ENCODE measurements around the gene DCAF8. TPM values are rescaled to one million over a fixed set of nuclear protein-coding genes. Genes with fewer than 3 reads are reported as not detected.

DCAF8 gene
- total and polyA plus RNA-seq, 12 donors = 64.3 to 162 (median 132) TPM

- 80 to 88% (median 84%) methylated on average over 2 of the region's 2 CpGs for WGBS, 4 donors
- intact Hi-C loops (cut with DNase I) = no loop called here
- TF ChIP-seq POLR2A (IDR thresholded peaks at IDR 0.05) (no peak), CTCF (IDR thresholded peaks at IDR 0.05) (no peak)
- H3K27ac ChIP-seq = peak overlapping the region in 1 of 5 donors; percentile 61
- DNase-seq = no peak
- H3K4me3 ChIP-seq = no peak overlapping the region
- H3K4me1 ChIP-seq (replicated peaks in 1 of 2) = peaks cover 0 to 13% of the 10 kb centered on the region in 2 donors
- no peaks in the 10 kb centered on the region for H3K27me3 ChIP-seq
- H3K9me3 ChIP-seq (replicated peaks in 1 of 3) = no peaks in the 10 kb centered on the region
- peaks cover 0 to 95% of the 10 kb centered on the region in 2 donors for H3K36me3 ChIP-seq (replicated peaks in 1 of 2)
These were observed 42.0 kb downstream of the DCAF8 start for GRCh38 chr1:160220301-160220700.

GRCh38 chr1:160219062-160219929, 43.1 kb downstream of the DCAF8 start:
- TF ChIP-seq CTCF (IDR thresholded peaks at IDR 0.05) (peak; percentile 16 to 74 (median 60)), POLR2A (IDR thresholded peaks at IDR 0.05) (no peak)
- no peak overlapping the region for H3K4me3 ChIP-seq
- intact Hi-C loops (cut with DNase I) = loop anchor here in 1 of 2 donors (2.0 kb wide), 1 partner anchor 24 kb away; no protein-coding TSS in a partner anchor
- peaks cover 0 to 95% of the 10 kb centered on the region in 2 donors for H3K36me3 ChIP-seq (replicated peaks in 1 of 2)
- no peaks in the 10 kb centered on the region for H3K9me3 ChIP-seq (replicated peaks in 1 of 3)
- H3K27ac ChIP-seq = peak overlapping the region in 3 of 5 donors; percentile 41 to 70 (median 61)
- WGBS, 4 donors = 37 to 49% (median 45%) methylated on average over 4 of the region's 4 CpGs
- H3K4me1 ChIP-seq (replicated peaks in 1 of 2) = peaks cover 0 to 13% of the 10 kb centered on the region in 2 donors
- peak; percentile 56 to 80 (median 67) for DNase-seq
- H3K27me3 ChIP-seq = no peaks in the 10 kb centered on the region

- peaks cover 0 to 13% of the 10 kb centered on the region in 2 donors for H3K4me1 ChIP-seq (replicated peaks in 1 of 2)
- peaks cover 0 to 95% of the 10 kb centered on the region in 2 donors for H3K36me3 ChIP-seq (replicated peaks in 1 of 2)
- no peak overlapping the region for H3K4me3 ChIP-seq
- WGBS, 4 donors = 55 to 78% (median 70%) methylated on average over 3 to 10 of the region's 10 CpGs
- H3K9me3 ChIP-seq (replicated peaks in 1 of 3) = no peaks in the 10 kb centered on the region
- peak overlapping the region in 2 of 5 donors; percentile 18 to 23 for H3K27ac ChIP-seq
- no peak for DNase-seq
- TF ChIP-seq CTCF (IDR thresholded peaks at IDR 0.05) (no peak), POLR2A (IDR thresholded peaks at IDR 0.05) (no peak)
- no peaks in the 10 kb centered on the region for H3K27me3 ChIP-seq
- intact Hi-C loops (cut with DNase I) = loop anchor here in 1 of 2 donors (2.0 kb wide), 1 partner anchor 23 kb away; no protein-coding TSS in a partner anchor
These were observed 44.8 kb downstream of the DCAF8 start for GRCh38 chr1:160217481-160218051.

GRCh38 chr1:160216301-160216700, 46.0 kb downstream of the DCAF8 start:
- H3K27me3 ChIP-seq = no peaks in the 10 kb centered on the region
- intact Hi-C loops (cut with DNase I) = no loop called here
- no peak for DNase-seq
- no peak overlapping the region for H3K4me3 ChIP-seq
- TF ChIP-seq CTCF (IDR thresholded peaks at IDR 0.05) = no peak
- TF ChIP-seq POLR2A (IDR thresholded peaks at IDR 0.05) = no peak
- no peaks in the 10 kb centered on the region for H3K9me3 ChIP-seq (replicated peaks in 1 of 3)
- no peak overlapping the region for H3K27ac ChIP-seq
- H3K4me1 ChIP-seq (replicated peaks in 1 of 2) = peaks cover 0 to 13% of the 10 kb centered on the region in 2 donors
- H3K36me3 ChIP-seq (replicated peaks in 1 of 2) = peaks cover 0 to 95% of the 10 kb centered on the region in 2 donors
